Endothelial cell of umbilical vein (primary cell): ENCODE measurements around the gene ACADS. TPM values are rescaled to one million over a fixed set of nuclear protein-coding genes. Genes with fewer than 3 reads are reported as not detected.

Experiments used
- BruUV-seq: library from RNA; stranded (reverse); fragments of 400-500 nt; replicated peaks from 2 replicates; lab custom pipeline; 2021; lab: Mats Ljungman, UMichigan
- CTCF ChIA-PET: fragments of 300-600, 350-600 bp; sonication (Branson Sonifier 250); formaldehyde crosslinking; loops from one replicate; lab custom pipeline; 2021; ENCODE audit warnings: antibody characterized with exemption, inconsistent platforms; lab: Charles Lee
- POLR2A ChIA-PET: fragments of 300-600, 350-600 bp; sonication (Branson Sonifier 250); formaldehyde crosslinking; loops from one replicate; lab custom pipeline; 2021; ENCODE audit warnings: antibody characterized with exemption, inconsistent platforms; lab: Charles Lee
- DNase-seq: peaks from one replicate; pipeline ENCODE4 v3.0.0-alpha.2; 2011; ENCODE audit warnings: low read depth, low spot score
- FAIRE-seq: peaks from 2 replicates; lab custom pipeline; 2011; peaks lifted over from hg19 to GRCh38; lab: Jason Lieb, UNC
- H2AFZ ChIP-seq: 2 replicates; pipeline ENCODE4 v1.6.0; 2012; ENCODE audit warnings: low read depth, low read length, control low read depth, inconsistent platforms
- H3K27ac ChIP-seq: 2 replicates; pipeline ENCODE4 v1.5.1; 2011; ENCODE audit warnings: low read depth, mild to moderate bottlenecking, control low read depth, low read length, moderate library complexity; ENCODE audit not compliant: insufficient read depth
- H3K27me3 ChIP-seq, 2 experiments: 2 replicates each; pipeline versions ENCODE4 v1.6.0 to v1.6.1; 2011; ENCODE audit warnings: low read length in 2 of 2, mixed read lengths in 1 of 2; ENCODE audit not compliant: control insufficient read depth in 2 of 2, insufficient read depth in 2 of 2
- H3K36me3 ChIP-seq, 2 experiments: 2 replicates in 1 of 2; 3 replicates in 1 of 2; pipeline ENCODE4 v1.5.1; 2011; ENCODE audit warnings: low read length in 2 of 2, mild to moderate bottlenecking in 1 of 2, moderate library complexity in 1 of 2; ENCODE audit not compliant: control insufficient read depth in 2 of 2, insufficient read depth in 2 of 2; ENCODE audit errors: extremely low read depth in 1 of 2
- H3K4me1 ChIP-seq: 3 replicates; pipeline ENCODE4 v1.5.1; 2011; ENCODE audit warnings: mild to moderate bottlenecking, low read length; ENCODE audit not compliant: control insufficient read depth, insufficient read depth; ENCODE audit errors: extremely low read depth
- H3K4me2 ChIP-seq: 2 replicates; pipeline ENCODE4 v1.6.1; 2011; ENCODE audit warnings: low read length, control low read depth, mixed read lengths; ENCODE audit not compliant: insufficient read depth
- H3K4me3 ChIP-seq, 3 experiments: fragments of 200-600 bp in 1 of 3; sonication (generic), shearing (Covaris generic) in 1 of 3; replicated peaks in 1 of 3; 2 replicates each; pipeline ENCODE4 v1.5.1; 2011 to 2016; ENCODE audit warnings: control low read depth in 3 of 3, low read length in 3 of 3, mild to moderate bottlenecking in 2 of 3, inconsistent platforms in 1 of 3, low read depth in 1 of 3, moderate library complexity in 1 of 3; ENCODE audit not compliant: insufficient read depth in 1 of 3
- H3K79me2 ChIP-seq: 2 replicates; pipeline ENCODE4 v1.6.0; 2012; ENCODE audit warnings: low read length, inconsistent platforms; ENCODE audit not compliant: control insufficient read depth, insufficient read depth
- H3K9ac ChIP-seq: replicated peaks from 2 replicates; pipeline ENCODE3; 2011; ENCODE audit warnings: low read length, control low read depth; ENCODE audit not compliant: insufficient read depth; ENCODE audit errors: extremely low read depth
- H3K9me1 ChIP-seq: replicated peaks from 3 replicates; pipeline ENCODE4 v1.6.0; 2011; ENCODE audit warnings: mild to moderate bottlenecking, low read length; ENCODE audit not compliant: control insufficient read depth, insufficient read depth; ENCODE audit errors: extremely low read depth
- H3K9me3 ChIP-seq: replicated peaks from 2 replicates; pipeline ENCODE4 v1.5.1; 2012; ENCODE audit warnings: low read length, inconsistent platforms; ENCODE audit not compliant: control insufficient read depth, insufficient read depth
- H4K20me1 ChIP-seq: replicated peaks from 2 replicates; pipeline ENCODE3; 2011; ENCODE audit warnings: mild to moderate bottlenecking, low read length; ENCODE audit not compliant: control insufficient read depth, insufficient read depth; ENCODE audit errors: extremely low read depth
- CTCF ChIP-seq, 2 donors: IDR thresholded peaks; 1 replicate in 1 of 2; 2 replicates in 1 of 2; pipeline ENCODE4 v1.5.1; 2011; ENCODE audit warnings: low read length in 2 of 2, mild to moderate bottlenecking in 2 of 2, moderate library complexity in 2 of 2, control low read depth in 1 of 2, inconsistent platforms in 1 of 2, low read depth in 1 of 2; ENCODE audit not compliant: insufficient read depth in 1 of 2; ENCODE audit errors: extremely low read depth in 1 of 2
- EZH2 ChIP-seq: IDR thresholded peaks from 2 replicates; pipeline ENCODE4 v1.6.1; 2012; ENCODE audit warnings: borderline replicate concordance, low read depth, mild to moderate bottlenecking, moderate library complexity, low read length, inconsistent platforms; ENCODE audit not compliant: severe bottlenecking
- FOS ChIP-seq: IDR thresholded peaks from 2 replicates; pipeline ENCODE4 v1.6.1; 2011; ENCODE audit warnings: mild to moderate bottlenecking, low read length, moderate library complexity, borderline replicate concordance; ENCODE audit not compliant: insufficient read depth
- GATA2 ChIP-seq: IDR thresholded peaks from 2 replicates; pipeline ENCODE4 v1.7.0; 2011; ENCODE audit warnings: low read depth, mild to moderate bottlenecking, moderate library complexity, mixed read lengths, low read length; ENCODE audit not compliant: insufficient read length, insufficient read depth
- JUN ChIP-seq: IDR thresholded peaks from 2 replicates; pipeline ENCODE4 v1.6.1; 2011; ENCODE audit warnings: borderline replicate concordance, low read depth; ENCODE audit not compliant: insufficient read length, insufficient read depth
- MYC ChIP-seq: IDR thresholded peaks from one replicate; pipeline ENCODE4 v1.6.1; 2011; ENCODE audit warnings: mild to moderate bottlenecking, low read depth, low read length
- POLR2A ChIP-seq: IDR thresholded peaks from 2 replicates; pipeline ENCODE4 v1.6.1; 2012; ENCODE audit warnings: low read depth, mild to moderate bottlenecking, control low read depth, low read length
- POLR2AphosphoS5 ChIP-seq: IDR thresholded peaks from 2 replicates; pipeline ENCODE4 v1.6.1; 2012; ENCODE audit warnings: low read depth, mild to moderate bottlenecking, control low read depth, low read length, moderate library complexity; ENCODE audit not compliant: insufficient read depth
- dilution Hi-C: fragments of 300-500 bp; cut with MboI; formaldehyde crosslinking; loops from one replicate; pipeline ENCODE4 v1.15.0; 2019; ENCODE audit warnings: low sequenced_read_pairs; ENCODE audit not compliant: extremely low pct_ligation_motif_present
- intact Hi-C: fragments of 100-400 bp; cut with micrococcal nuclease; formaldehyde crosslinking; loops from one replicate; pipeline ENCODE4 v1.10.0; 2022
- polyA plus RNA-seq, 4 experiments: library from polyadenylated mRNA; depleted of rRNA in 3 of 4; stranded (reverse) in 3 of 4; unstranded in 1 of 4; fragments of >200 nt; gene quantifications; 2 replicates each; pipeline versions ENCODE4 v1.2.1 to v1.2.3, GENCODE V29; 2011 to 2012; ENCODE audit warnings: missing spikeins in 1 of 4
- total RNA-seq: library from RNA; stranded (reverse); gene quantifications from 2 replicates; pipeline ENCODE4 v1.2.3, GENCODE V29; 2021
- TF ChIP-seq, protein P1 (sequence below): IDR thresholded peaks from 2 replicates; pipeline ENCODE4 v1.6.1; 2011; ENCODE audit not compliant: insufficient read depth, insufficient read length

ACADS gene
- total and polyA plus RNA-seq, 2 donors (not counting 3 experiments of a cell fraction or from before 2014, with no cell fraction given), result 8.2 to 8.9 TPM

- dilution Hi-C loops, result no loop called here
- no peak overlapping the region for H3K27ac ChIP-seq
- no peak for FAIRE-seq
- H3K36me3 ChIP-seq, result no peaks in the 10 kb centered on the region
- CTCF ChIA-PET, result interaction anchor here (1.5 to 2.6 kb wide), 2 partner anchors 14 to 221 kb away, joined by 3 to 16 read pairs; no protein-coding TSS in a partner anchor
- H3K79me2 ChIP-seq, result no peaks in the 10 kb centered on the region
- H2AFZ ChIP-seq, result no peak overlapping the region
- H3K9ac ChIP-seq, result no peak overlapping the region
- intact Hi-C loops, result no loop called here
- no peaks in the 10 kb centered on the region for H3K9me1 ChIP-seq
- H3K4me1 ChIP-seq, result no peaks in the 10 kb centered on the region
- BruUV-seq, result no TSS peak
- H3K9me3 ChIP-seq, result no peaks in the 10 kb centered on the region
- H3K27me3 ChIP-seq, result no peaks in the 10 kb centered on the region
- no peak for DNase-seq
- no peak overlapping the region for H3K4me3 ChIP-seq
- H3K4me2 ChIP-seq, result no peak overlapping the region
- POLR2A ChIA-PET, result no interaction called here
- H4K20me1 ChIP-seq, result no peaks in the 10 kb centered on the region
- TF ChIP-seq JUN (no peak), EZH2 (no peak), POLR2AphosphoS5 (no peak), CTCF (IDR thresholded peaks at IDR 0.05; ENCODE audit: extremely low read depth in 1 of 2, insufficient read depth in 1 of 2, low read depth in 1 of 2, low read length in 2 of 2) (no peak), FOS (no peak), GATA2 (no peak), MYC (no peak), POLR2A (no peak)
- TF ChIP-seq, protein P1, sequence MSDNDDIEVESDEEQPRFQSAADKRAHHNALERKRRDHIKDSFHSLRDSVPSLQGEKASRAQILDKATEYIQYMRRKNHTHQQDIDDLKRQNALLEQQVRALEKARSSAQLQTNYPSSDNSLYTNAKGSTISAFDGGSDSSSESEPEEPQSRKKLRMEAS, result no peak
Measured at GRCh38 chr12:120751389-120751788, 25.8 kb downstream of the ACADS start.
